HAP-1 (cell line): ENCODE data around the gene PLS1.

Experiments
- DNase-seq, 2 experiments: peaks; one replicate each; pipeline ENCODE4 v3.0.0-alpha.2; 2016 to 2020; ENCODE audit warnings: low spot score in 2 of 2
- H3K27me3 ChIP-seq: fragments of 250-450 bp; sonication (Bioruptor Pico); 2 replicates; pipeline ENCODE4 v1.5.1; 2020; ENCODE audit warnings: low read depth, mild to moderate bottlenecking, moderate library complexity
- H3K36me3 ChIP-seq: fragments of 250-450 bp; sonication (Bioruptor Pico); replicated peaks from 2 replicates; pipeline ENCODE4 v1.5.1; 2020; ENCODE audit warnings: mild to moderate bottlenecking
- H3K4me1 ChIP-seq: fragments of 250-450 bp; sonication (Bioruptor Pico); 2 replicates; pipeline ENCODE4 v1.5.1; 2020; ENCODE audit warnings: mild to moderate bottlenecking
- H3K4me3 ChIP-seq: fragments of 250-450 bp; sonication (Bioruptor Pico); 2 replicates; pipeline ENCODE4 v1.5.1; 2020; ENCODE audit warnings: mild to moderate bottlenecking, moderate library complexity
- H3K9me3 ChIP-seq: fragments of 250-450 bp; sonication (Bioruptor Pico); 2 replicates; pipeline ENCODE4 v1.5.1; 2020; ENCODE audit warnings: mild to moderate bottlenecking, moderate library complexity
- in situ Hi-C: fragments of 300-500 bp; cut with MboI; formaldehyde crosslinking; loops from 3 replicates; pipeline ENCODE4 v1.14.3; 2020; ENCODE audit warnings: low sequenced_read_pairs, inconsistent platforms, mixed read lengths

PLS1 gene

GRCh38 chr3:142636050-142636449, 39.9 kb downstream of the PLS1 start:
- Histone ChIP-seq H3K27me3 (peaks cover 13% of the 10 kb centered on the region), H3K4me3 (no peak overlapping the region), H3K9me3 (no peaks in the 10 kb centered on the region), H3K36me3 (no peaks in the 10 kb centered on the region), H3K4me1 (peaks cover 15% of the 10 kb centered on the region)
- no peak for DNase-seq
- in situ Hi-C loops = no loop called here

DNA sequence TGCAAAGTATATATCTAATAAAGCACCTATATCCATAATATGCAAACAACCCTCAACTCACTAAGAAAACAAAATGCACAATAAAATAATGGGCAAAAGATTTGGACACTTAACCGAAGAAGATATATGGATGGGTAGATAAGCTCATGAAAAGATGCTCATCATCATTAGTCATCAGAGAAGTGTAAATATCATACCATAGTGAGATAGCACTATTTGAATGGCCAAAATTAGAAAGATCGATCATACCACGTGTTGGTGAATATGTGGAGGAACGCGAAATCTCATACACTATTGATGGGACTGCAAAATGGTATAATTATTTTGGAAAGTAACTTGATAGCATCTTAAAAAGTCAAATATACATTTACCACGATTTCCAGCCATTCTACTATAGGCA, 40.5 kb downstream of the PLS1 start:
- in situ Hi-C loops = no loop called here
- H3K27me3 ChIP-seq = peaks cover 13% of the 10 kb centered on the region
- H3K9me3 ChIP-seq = no peaks in the 10 kb centered on the region
- H3K4me3 ChIP-seq = no peak overlapping the region
- peaks cover 15% of the 10 kb centered on the region for H3K4me1 ChIP-seq
- no peak for DNase-seq
- no peaks in the 10 kb centered on the region for H3K36me3 ChIP-seq

- Histone ChIP-seq H3K36me3 (no peaks in the 10 kb centered on the region), H3K9me3 (no peaks in the 10 kb centered on the region), H3K4me3 (no peak overlapping the region), H3K4me1 (peaks cover 10% of the 10 kb centered on the region), H3K27me3 (peaks cover 13% of the 10 kb centered on the region)
- DNase-seq = no peak
- in situ Hi-C loops = no loop called here
These were observed 42.1 kb downstream of the PLS1 start for GRCh38 chr3:142638291-142638690.

GRCh38 chr3:142641504-142641903, 45.3 kb downstream of the PLS1 start:
- peaks cover 7% of the 10 kb centered on the region for H3K27me3 ChIP-seq
- H3K36me3 ChIP-seq = no peaks in the 10 kb centered on the region
- no peak for DNase-seq
- in situ Hi-C loops = no loop called here
- no peaks in the 10 kb centered on the region for H3K9me3 ChIP-seq
- H3K4me1 ChIP-seq = no peaks in the 10 kb centered on the region
- no peak overlapping the region for H3K4me3 ChIP-seq

- Histone ChIP-seq H3K9me3 (no peaks in the 10 kb centered on the region), H3K4me1 (no peaks in the 10 kb centered on the region), H3K36me3 (no peaks in the 10 kb centered on the region), H3K27me3 (no peaks in the 10 kb centered on the region), H3K4me3 (no peak overlapping the region)
- no peak for DNase-seq
- in situ Hi-C loops = no loop called here
These were observed 46.8 kb downstream of the PLS1 start for GRCh38 chr3:142642956-142643355.

- DNase-seq = no peak
- H3K4me3 ChIP-seq = no peak overlapping the region
- H3K27me3 ChIP-seq = no peaks in the 10 kb centered on the region
- H3K36me3 ChIP-seq = no peaks in the 10 kb centered on the region
- no peaks in the 10 kb centered on the region for H3K4me1 ChIP-seq
- H3K9me3 ChIP-seq = no peaks in the 10 kb centered on the region
- in situ Hi-C loops = no loop called here
These were observed 48.3 kb downstream of the PLS1 start for GRCh38 chr3:142644502-142644901.

DNA sequence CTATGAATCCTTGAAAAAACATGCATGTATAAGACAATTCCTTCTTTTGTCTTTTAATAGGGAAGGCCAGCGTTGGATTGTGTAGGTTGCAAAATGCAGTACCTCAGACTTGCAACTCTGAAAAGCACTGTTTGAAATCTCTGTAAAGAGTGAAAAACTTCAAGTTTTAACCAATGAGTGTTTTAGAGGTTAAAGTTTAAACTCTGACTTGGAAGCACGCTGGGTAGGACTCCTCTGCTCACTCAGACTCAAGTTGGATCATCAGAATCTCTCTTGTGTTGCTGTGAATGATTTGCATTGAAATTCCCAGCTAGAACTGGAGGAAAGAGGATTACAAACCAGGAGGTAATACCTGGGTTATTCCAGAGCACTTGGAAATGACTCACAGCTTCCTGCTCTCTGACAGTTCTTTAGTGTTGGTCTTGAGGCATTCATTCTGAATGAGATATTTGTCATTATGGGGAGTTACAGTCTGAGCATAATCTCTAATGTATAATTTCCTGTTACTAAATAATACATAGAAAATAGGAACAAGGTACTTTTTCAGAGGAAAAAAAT, 49.1 kb downstream of the PLS1 start:
- Histone ChIP-seq H3K36me3 (no peaks in the 10 kb centered on the region), H3K9me3 (no peaks in the 10 kb centered on the region), H3K27me3 (no peaks in the 10 kb centered on the region), H3K4me3 (no peak overlapping the region), H3K4me1 (no peaks in the 10 kb centered on the region)
- in situ Hi-C loops = no loop called here
- no peak for DNase-seq

DNA sequence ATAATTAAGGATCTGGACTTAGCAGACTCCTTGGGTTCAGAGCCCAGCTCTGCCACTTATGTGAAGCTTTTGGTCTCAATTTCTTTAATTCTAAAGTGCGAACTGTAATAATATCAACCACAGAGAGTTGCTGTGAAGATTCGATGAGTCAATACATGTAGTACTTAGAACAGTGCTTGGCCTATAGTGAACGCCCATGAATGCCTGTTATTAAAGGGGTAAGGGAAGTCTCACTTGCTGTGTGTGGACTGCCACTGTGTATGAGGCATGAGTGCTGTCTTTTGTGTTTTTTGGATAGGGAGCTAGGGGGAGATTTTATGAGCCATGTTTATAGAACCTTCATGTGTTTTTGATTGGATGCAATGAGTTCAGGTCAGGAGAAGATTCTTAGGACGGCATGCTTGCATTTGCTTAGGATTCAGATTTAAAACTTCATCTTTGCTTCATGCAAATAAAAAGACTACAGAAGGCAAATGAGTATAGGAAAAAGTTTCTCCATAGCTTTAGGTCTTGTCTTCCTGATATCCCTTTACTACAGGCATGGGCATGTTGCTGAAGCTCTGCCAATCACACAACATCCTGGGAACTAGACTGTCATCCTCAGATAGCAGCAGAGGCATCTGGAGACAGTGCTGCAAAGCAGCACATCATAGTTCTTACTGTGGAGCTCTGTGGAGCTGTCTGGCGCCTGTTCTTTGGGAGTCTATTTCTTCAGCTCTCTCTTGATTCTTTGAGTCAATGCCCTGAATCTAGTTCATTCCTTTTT, 50.0 kb downstream of the PLS1 start:
- Histone ChIP-seq H3K27me3 (no peaks in the 10 kb centered on the region), H3K9me3 (no peaks in the 10 kb centered on the region), H3K4me1 (no peaks in the 10 kb centered on the region), H3K4me3 (no peak overlapping the region), H3K36me3 (no peaks in the 10 kb centered on the region)
- in situ Hi-C loops = no loop called here
- no peak for DNase-seq

- H3K36me3 ChIP-seq = no peaks in the 10 kb centered on the region
- no peak for DNase-seq
- H3K4me1 ChIP-seq = peaks cover 2% of the 10 kb centered on the region; the same call in 1 of the 2 replicates
- in situ Hi-C loops = no loop called here
- no peaks in the 10 kb centered on the region for H3K9me3 ChIP-seq
- no peaks in the 10 kb centered on the region for H3K27me3 ChIP-seq
- H3K4me3 ChIP-seq = no peak overlapping the region
These were observed 51.7 kb downstream of the PLS1 start for GRCh38 chr3:142647856-142648255.

GRCh38 chr3:142648950-142649349, 52.8 kb downstream of the PLS1 start:
- Histone ChIP-seq H3K27me3 (no peaks in the 10 kb centered on the region), H3K4me1 (peaks cover 5% of the 10 kb centered on the region; the same call in 1 of the 2 replicates), H3K4me3 (no peak overlapping the region), H3K9me3 (no peaks in the 10 kb centered on the region), H3K36me3 (no peaks in the 10 kb centered on the region)
- in situ Hi-C loops = no loop called here
- DNase-seq = no peak

DNA sequence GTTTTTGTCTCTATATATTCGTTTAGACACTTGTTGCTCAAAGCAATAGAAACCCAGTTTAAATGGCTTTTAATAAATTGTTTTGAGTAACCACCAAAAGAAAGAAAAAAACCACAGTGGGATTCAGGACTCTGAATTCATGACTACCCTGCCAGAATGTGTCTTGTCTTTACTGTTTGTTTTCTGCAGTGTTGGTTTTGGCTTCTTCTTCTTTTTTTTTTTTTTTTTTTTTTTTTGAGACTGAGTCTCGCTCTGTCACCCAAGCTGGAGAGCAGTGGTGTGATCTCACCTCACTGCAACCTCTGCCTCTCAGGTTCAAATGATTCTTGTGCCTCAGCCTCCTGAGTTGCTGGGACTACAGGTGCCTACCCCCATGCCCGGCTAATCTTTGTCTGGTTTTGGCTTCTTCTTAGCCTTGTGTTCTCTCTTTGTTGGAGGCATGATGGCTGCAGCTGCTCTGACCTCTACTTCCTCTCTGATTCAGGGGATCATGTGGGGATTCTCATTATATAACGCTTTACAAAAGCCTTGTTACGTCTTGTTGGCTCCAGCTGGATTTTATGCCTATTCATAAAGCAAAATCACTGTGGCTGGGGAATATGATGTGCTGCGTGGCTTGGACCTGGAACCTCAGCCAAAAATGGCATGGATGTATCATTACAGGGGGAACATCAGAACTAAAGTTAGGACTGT, 54.0 kb downstream of the PLS1 start:
- H3K9me3 ChIP-seq = no peaks in the 10 kb centered on the region
- H3K36me3 ChIP-seq = no peaks in the 10 kb centered on the region
- peaks cover 5% of the 10 kb centered on the region; the same call in 1 of the 2 replicates for H3K4me1 ChIP-seq
- in situ Hi-C loops = no loop called here
- no peak for DNase-seq
- H3K4me3 ChIP-seq = no peak overlapping the region
- no peaks in the 10 kb centered on the region for H3K27me3 ChIP-seq

GRCh38 chr3:142651711-142652110, 55.5 kb downstream of the PLS1 start:
- Histone ChIP-seq H3K9me3 (no peaks in the 10 kb centered on the region), H3K4me1 (peaks cover 5% of the 10 kb centered on the region; the same call in 1 of the 2 replicates), H3K36me3 (no peaks in the 10 kb centered on the region), H3K4me3 (no peak overlapping the region), H3K27me3 (no peaks in the 10 kb centered on the region)
- no peak for DNase-seq
- in situ Hi-C loops = no loop called here

GRCh38 chr3:142652826-142653292, 56.7 kb downstream of the PLS1 start:
- no peaks in the 10 kb centered on the region for H3K36me3 ChIP-seq
- in situ Hi-C loops = no loop called here
- H3K9me3 ChIP-seq = no peaks in the 10 kb centered on the region
- H3K4me3 ChIP-seq = no peak overlapping the region
- H3K4me1 ChIP-seq = peaks cover 5% of the 10 kb centered on the region; the same call in 1 of the 2 replicates
- H3K27me3 ChIP-seq = no peaks in the 10 kb centered on the region
- DNase-seq = no peak

- Histone ChIP-seq H3K4me1 (peaks cover 5% of the 10 kb centered on the region; the same call in 1 of the 2 replicates), H3K4me3 (no peak overlapping the region), H3K27me3 (no peaks in the 10 kb centered on the region), H3K36me3 (no peaks in the 10 kb centered on the region), H3K9me3 (no peaks in the 10 kb centered on the region)
- in situ Hi-C loops = no loop called here
- DNase-seq = no peak
These were observed 60.4 kb downstream of the PLS1 start for GRCh38 chr3:142656575-142656974.
